ENCODE results near the gene HBG2. TPM values are rescaled to one million over a fixed set of nuclear protein-coding genes. Genes with fewer than 3 reads are reported as not detected.

Gene HBG2
- total and polyA plus RNA-seq, 9 of the 15 experiments (the other 6 are each of a cell fraction or from before 2014, with no cell fraction given) = 1,626 to 58,619 (median 10,515) TPM

DNA sequence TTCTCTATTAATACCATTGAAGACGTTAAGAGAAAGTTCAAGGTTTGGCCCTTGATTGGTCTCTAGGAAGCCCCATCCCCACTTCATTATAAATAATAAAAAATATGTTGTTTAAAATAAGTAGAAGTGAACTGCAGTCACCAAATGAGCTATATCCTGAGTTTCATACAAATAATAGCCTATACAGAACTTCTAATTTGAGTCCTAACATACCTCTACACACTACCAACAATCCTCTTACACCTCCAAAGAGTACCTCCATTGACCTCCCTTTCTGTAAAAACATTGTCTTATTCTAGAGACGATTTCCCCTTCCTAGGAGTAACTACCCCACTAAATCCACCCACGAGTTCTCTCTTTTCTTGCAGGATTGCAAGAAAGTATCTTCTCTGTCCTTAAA is 13.1 kb downstream of the HBG2 start:
- H3K4me1 ChIP-seq (replicated peaks in 1 of 2; ENCODE audit: control insufficient read depth in 2 of 2, insufficient read depth in 2 of 2, low read length in 2 of 2) = peaks cover 8 to 36% of the 10 kb centered on the region in 2 experiments
- H3K9me3 ChIP-seq (replicated peaks; ENCODE audit: control insufficient read depth, insufficient read depth, low read depth, low read length) = no peaks in the 10 kb centered on the region
- ChIA-PET CTCF (ENCODE audit: low intra/inter-chr PET ratio) (no interaction called here), POLR2A (interaction anchor here (1.4 to 1.6 kb wide), 4 partner anchors 9 to 48 kb away, joined by 5 to 7 read pairs (median 6); partner anchors contain the start of gene HBG1)
- no peak overlapping the region for H2AFZ ChIP-seq (ENCODE audit: low read depth, low read length)
- 0 out of 2 replicates have a peak, but pooled peaks cover 5% of the 10 kb centered on the region for H4K20me1 ChIP-seq (replicated peaks; ENCODE audit: control insufficient read depth, insufficient read depth, low read length)
- no peak for DNase-seq (ENCODE audit: extremely low read depth in 1 of 4, low spot score in 3 of 4)
- no peak for ATAC-seq
- peak overlapping the region; percentile 88 for H3K4me2 ChIP-seq (ENCODE audit: insufficient read depth, low read length)
- in situ Hi-C loops (cut with MboI) = loop anchor here (5.0 kb wide), 1 partner anchor 46 kb away; no protein-coding TSS in a partner anchor
- H3K27me3 ChIP-seq (ENCODE audit: control insufficient read depth in 2 of 2, insufficient read depth in 2 of 2, low read length in 2 of 2) = no peaks in the 10 kb centered on the region
- peaks cover 23% of the 10 kb centered on the region for H3K36me3 ChIP-seq (ENCODE audit: control insufficient read depth, insufficient read depth, low read length)
- peak overlapping the region; percentile 26 for H3K4me3 ChIP-seq
- H3K9ac ChIP-seq (ENCODE audit: insufficient read depth in 1 of 2, low read depth in 2 of 2, low read length in 2 of 2) = peak overlapping the region in 1 of 2 experiments; percentile 70; a peak in 2 of 4 replicates
- H3K79me2 ChIP-seq (ENCODE audit: control insufficient read depth, insufficient read depth, low read length) = peaks cover 68% of the 10 kb centered on the region
- no TSS peak for BruUV-seq (replicated peaks)
- intact Hi-C loops (cut with micrococcal nuclease) = no loop called here
- H3K27ac ChIP-seq (ENCODE audit: extremely low read depth, low read depth, low read length) = peak overlapping the region; percentile 80; the same call in 2 of the 3 replicates
- WGBS (ENCODE audit: insufficient coverage, low coverage, missing lambda C conversion rate) = 30% methylated on average over 3 of the region's 3 CpGs
- no peak for FAIRE-seq
- no peaks in the 10 kb centered on the region for H3K9me1 ChIP-seq (ENCODE audit: control insufficient read depth, insufficient read depth, low read length)
- TF ChIP-seq RB1 (IDR thresholded peaks at IDR 0.05; ENCODE audit: low read depth) = no peak
- TF ChIP-seq POLR2A (conservative IDR thresholded peaks at IDR 0.05) = 0 out of 2 replicates have a peak, but pooled peaks have one; percentile 2
- TF ChIP-seq, protein P1, sequence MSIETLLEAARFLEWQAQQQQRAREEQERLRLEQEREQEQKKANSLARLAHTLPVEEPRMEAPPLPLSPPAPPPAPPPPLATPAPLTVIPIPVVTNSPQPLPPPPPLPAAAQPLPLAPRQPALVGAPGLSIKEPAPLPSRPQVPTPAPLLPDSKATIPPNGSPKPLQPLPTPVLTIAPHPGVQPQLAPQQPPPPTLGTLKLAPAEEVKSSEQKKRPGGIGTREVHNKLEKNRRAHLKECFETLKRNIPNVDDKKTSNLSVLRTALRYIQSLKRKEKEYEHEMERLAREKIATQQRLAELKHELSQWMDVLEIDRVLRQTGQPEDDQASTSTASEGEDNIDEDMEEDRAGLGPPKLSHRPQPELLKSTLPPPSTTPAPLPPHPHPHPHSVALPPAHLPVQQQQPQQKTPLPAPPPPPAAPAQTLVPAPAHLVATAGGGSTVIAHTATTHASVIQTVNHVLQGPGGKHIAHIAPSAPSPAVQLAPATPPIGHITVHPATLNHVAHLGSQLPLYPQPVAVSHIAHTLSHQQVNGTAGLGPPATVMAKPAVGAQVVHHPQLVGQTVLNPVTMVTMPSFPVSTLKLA (conservative IDR thresholded peaks at IDR 0.05) = 0 out of 4 replicates have a peak, but pooled peaks of 1 of the 2 experiments have one; percentile 2
- 0 out of 2 replicates have a peak, but pooled peaks have one; percentile 35 for TF ChIP-seq SUPT5H (IDR thresholded peaks at IDR 0.05)
- no peak for TF ChIP-seq AFF4 (CRISPR knock-in tag; IDR thresholded peaks at IDR 0.05)
- peak; percentile 3; the same call in 1 of the 2 replicates for TF ChIP-seq POLR2G (IDR thresholded peaks at IDR 0.05; ENCODE audit: low read depth, low read length)
- TF ChIP-seq, protein P2, sequence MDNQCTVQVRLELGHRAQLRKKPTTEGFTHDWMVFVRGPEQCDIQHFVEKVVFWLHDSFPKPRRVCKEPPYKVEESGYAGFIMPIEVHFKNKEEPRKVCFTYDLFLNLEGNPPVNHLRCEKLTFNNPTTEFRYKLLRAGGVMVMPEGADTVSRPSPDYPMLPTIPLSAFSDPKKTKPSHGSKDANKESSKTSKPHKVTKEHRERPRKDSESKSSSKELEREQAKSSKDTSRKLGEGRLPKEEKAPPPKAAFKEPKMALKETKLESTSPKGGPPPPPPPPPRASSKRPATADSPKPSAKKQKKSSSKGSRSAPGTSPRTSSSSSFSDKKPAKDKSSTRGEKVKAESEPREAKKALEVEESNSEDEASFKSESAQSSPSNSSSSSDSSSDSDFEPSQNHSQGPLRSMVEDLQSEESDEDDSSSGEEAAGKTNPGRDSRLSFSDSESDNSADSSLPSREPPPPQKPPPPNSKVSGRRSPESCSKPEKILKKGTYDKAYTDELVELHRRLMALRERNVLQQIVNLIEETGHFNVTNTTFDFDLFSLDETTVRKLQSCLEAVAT (IDR thresholded peaks at IDR 0.05) = 0 out of 4 replicates have a peak, but pooled peaks of 1 of the 2 experiments have one; percentile 8
- TF ChIP-seq ZNF316 (IDR thresholded peaks at IDR 0.05) = no peak
- no peak for TF ChIP-seq ZC3H8 (IDR thresholded peaks at IDR 0.05)
- peak; percentile 63; the same call in 1 of the 2 replicates for TF ChIP-seq ZNF551 (CRISPR knock-in tag; IDR thresholded peaks at IDR 0.05)
- 0 out of 2 replicates have a peak, but pooled peaks have one; percentile 57 for TF ChIP-seq KLF10 (CRISPR knock-in tag; IDR thresholded peaks at IDR 0.05)
- TF ChIP-seq, protein P3, sequence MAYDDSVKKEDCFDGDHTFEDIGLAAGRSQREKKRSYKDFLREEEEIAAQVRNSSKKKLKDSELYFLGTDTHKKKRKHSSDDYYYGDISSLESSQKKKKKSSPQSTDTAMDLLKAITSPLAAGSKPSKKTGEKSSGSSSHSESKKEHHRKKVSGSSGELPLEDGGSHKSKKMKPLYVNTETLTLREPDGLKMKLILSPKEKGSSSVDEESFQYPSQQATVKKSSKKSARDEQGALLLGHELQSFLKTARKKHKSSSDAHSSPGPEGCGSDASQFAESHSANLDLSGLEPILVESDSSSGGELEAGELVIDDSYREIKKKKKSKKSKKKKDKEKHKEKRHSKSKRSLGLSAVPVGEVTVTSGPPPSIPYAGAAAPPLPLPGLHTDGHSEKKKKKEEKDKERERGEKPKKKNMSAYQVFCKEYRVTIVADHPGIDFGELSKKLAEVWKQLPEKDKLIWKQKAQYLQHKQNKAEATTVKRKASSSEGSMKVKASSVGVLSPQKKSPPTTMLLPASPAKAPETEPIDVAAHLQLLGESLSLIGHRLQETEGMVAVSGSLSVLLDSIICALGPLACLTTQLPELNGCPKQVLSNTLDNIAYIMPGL (CRISPR knock-in tag; IDR thresholded peaks at IDR 0.05) = no peak
- TF ChIP-seq, protein P4, sequence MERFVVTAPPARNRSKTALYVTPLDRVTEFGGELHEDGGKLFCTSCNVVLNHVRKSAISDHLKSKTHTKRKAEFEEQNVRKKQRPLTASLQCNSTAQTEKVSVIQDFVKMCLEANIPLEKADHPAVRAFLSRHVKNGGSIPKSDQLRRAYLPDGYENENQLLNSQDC (CRISPR knock-in tag; IDR thresholded peaks at IDR 0.05) = peak; percentile 42; the same call in 1 of the 2 replicates
- 0 out of 2 replicates have a peak, but pooled peaks have one; percentile 13 for TF ChIP-seq ZNF3 (CRISPR knock-in tag; IDR thresholded peaks at IDR 0.05)
- TF ChIP-seq ZNF717 (CRISPR knock-in tag; IDR thresholded peaks at IDR 0.05) = peak; percentile 46; the same call in 1 of the 2 replicates
